Activated T-helper 1 cell treated with anti-CD3 and anti-CD28 coated beads, Interleukin-2, amount 50 U/mL, for 16 hours (primary cell): ENCODE data around the gene RBPMS2.

ENCODE experiments used
- DNase-seq, 2 donors: peaks; one replicate each; pipeline ENCODE4 v3.0.0-alpha.2; 2020; ENCODE audit warnings: low read depth in 1 of 2, low spot score in 1 of 2

RBPMS2 gene

DNA sequence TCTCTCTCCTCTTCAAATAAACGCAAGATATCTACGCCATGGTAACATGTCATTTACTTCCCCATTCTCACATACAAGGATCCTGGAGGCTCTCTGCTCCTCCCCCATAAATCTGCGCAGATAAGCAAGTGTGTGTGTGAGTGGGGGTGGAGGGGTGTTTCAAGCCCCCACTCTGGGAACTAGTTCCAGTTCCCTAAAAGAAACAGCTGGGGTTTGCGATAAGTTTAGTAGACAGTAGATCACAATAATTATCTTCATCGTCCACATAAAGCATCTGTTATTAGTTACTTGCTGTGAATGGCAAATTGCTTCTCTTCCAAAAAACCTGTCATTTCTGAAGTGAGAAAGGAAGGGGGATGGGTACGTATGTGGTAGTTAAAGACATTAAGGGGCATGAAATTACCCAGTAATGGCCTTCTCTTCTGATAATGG, 79.8 kb downstream of the RBPMS2 start:
- no peak for DNase-seq

DNA sequence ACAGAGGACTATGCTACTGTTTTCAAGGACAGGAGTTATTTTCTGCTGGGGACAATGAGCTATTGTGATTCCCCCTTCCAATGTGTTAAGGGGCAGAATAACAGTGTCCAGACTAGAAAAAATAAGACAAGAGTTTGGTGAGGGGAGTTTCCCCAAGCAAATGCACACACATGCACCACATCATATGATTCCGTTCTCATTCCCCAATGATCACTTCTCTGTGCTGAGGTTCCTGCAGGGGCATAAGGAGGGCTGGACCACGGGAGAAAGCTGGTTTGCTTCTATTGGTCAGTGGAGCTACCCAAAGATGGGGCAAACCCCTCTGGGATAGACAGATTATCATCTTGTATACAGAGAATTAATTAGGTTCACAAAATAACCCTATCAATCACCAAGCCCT, 80.6 kb downstream of the RBPMS2 start:
- no peak for DNase-seq

DNA sequence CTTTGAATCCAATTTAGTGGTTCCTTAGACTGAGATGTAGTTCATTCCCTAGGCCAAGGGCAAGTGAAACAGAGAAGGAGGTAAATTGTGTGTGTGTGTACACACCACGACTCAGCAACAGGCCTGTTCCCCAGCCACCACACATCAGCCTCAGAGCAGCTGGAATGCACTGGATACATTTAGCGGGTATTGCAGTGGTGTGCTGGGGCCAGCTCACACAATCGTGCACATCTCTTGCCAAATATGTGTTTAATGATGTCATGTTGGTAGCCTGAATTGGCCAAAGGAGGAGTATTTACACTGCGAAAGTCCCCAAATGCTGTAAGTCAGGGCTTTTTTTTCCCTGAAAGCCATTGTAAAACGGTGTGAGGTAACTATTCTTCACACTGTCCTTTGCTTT, 82.3 kb downstream of the RBPMS2 start:
- no peak for DNase-seq

DNA sequence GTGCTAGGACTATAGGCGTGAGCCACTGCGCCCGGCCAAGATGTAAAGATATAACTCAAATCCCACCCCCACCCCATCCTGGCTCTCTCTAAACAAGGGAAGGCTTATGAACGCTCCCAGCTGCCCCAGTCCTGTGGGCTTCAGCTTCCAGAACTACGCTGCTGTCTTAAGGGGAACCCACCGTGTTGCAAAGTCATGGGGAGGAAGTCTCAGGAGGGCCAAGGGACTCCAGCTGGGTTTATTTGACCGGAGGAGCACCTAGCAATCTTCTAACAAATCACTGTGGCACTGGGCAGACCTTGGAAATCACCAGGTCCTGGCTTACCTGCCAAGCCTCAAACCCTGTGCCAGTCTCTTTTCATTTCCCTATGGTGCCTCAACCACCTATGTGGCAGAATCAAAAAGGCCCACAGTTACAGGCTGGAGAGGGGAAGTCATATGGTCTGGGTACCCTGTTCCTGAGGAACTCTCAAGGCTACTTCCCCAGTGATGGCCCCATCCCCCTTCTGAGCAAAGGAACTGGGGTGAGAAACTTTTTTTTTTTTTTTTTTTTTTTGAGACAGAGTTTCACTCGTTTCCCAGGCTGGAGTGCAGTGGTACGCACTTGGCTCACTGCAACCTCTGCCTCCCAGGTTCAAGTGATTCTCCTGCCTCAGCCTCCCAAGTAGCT, 83.4 kb downstream of the RBPMS2 start:
- DNase-seq = no peak

GRCh38 chr15:64690578-64691296, 84.7 kb downstream of the RBPMS2 start:
- DNase-seq = no peak

- DNase-seq = no peak
These were observed 85.4 kb downstream of the RBPMS2 start for GRCh38 chr15:64690008-64690407.
